AG04450 (cell line): ENCODE measurements around the gene SLC2A1. TPM values are rescaled to one million over a fixed set of nuclear protein-coding genes. Genes with fewer than 3 reads are reported as not detected.

ENCODE experiments used
- CTCF ChIA-PET: fragments of 300-600, 350-600 bp; formaldehyde crosslinking; extraction: SDS; loops from one replicate; lab custom pipeline; 2022; ENCODE audit warnings: antibody characterized with exemption, inconsistent platforms; lab: Charles Lee
- POLR2A ChIA-PET: fragments of 350-600 bp; formaldehyde crosslinking; extraction: SDS; loops from one replicate; lab custom pipeline; 2021; ENCODE audit warnings: antibody characterized with exemption, inconsistent platforms; lab: Yijun Ruan, JAX
- DNase-seq: peaks from one replicate; pipeline ENCODE4 v3.0.0-alpha.2; 2011; ENCODE audit warnings: low read depth, low spot score
- H3K27ac ChIP-seq: one replicate; pipeline ENCODE4 v1.5.1; 2012; ENCODE audit warnings: low read depth, low read length, control low read depth
- H3K27me3 ChIP-seq: one replicate; pipeline ENCODE4 v1.6.0; 2012; ENCODE audit warnings: low read length; ENCODE audit not compliant: control insufficient read depth, insufficient read depth
- H3K4me3 ChIP-seq: 2 replicates; pipeline ENCODE4 v1.5.1; 2011; ENCODE audit warnings: mild to moderate bottlenecking, low read depth, low read length, control low read depth
- H3K9me3 ChIP-seq: 2 replicates; pipeline ENCODE4 v1.5.1; 2012; ENCODE audit warnings: low read length; ENCODE audit not compliant: control insufficient read depth, insufficient read depth
- polyA plus RNA-seq: library from polyadenylated mRNA; depleted of rRNA; stranded (reverse); fragments of >200 nt; gene quantifications from 2 replicates; pipeline ENCODE4 v1.2.3, GENCODE V29; 2011
- TF ChIP-seq, protein P1 (sequence below): IDR thresholded peaks from 2 replicates; pipeline ENCODE4 v1.5.1; 2011; ENCODE audit warnings: low read depth, low read length, control low read depth, inconsistent platforms

The SLC2A1 gene
- polyA plus RNA-seq, 1 experiment, result 114 TPM

DNA sequence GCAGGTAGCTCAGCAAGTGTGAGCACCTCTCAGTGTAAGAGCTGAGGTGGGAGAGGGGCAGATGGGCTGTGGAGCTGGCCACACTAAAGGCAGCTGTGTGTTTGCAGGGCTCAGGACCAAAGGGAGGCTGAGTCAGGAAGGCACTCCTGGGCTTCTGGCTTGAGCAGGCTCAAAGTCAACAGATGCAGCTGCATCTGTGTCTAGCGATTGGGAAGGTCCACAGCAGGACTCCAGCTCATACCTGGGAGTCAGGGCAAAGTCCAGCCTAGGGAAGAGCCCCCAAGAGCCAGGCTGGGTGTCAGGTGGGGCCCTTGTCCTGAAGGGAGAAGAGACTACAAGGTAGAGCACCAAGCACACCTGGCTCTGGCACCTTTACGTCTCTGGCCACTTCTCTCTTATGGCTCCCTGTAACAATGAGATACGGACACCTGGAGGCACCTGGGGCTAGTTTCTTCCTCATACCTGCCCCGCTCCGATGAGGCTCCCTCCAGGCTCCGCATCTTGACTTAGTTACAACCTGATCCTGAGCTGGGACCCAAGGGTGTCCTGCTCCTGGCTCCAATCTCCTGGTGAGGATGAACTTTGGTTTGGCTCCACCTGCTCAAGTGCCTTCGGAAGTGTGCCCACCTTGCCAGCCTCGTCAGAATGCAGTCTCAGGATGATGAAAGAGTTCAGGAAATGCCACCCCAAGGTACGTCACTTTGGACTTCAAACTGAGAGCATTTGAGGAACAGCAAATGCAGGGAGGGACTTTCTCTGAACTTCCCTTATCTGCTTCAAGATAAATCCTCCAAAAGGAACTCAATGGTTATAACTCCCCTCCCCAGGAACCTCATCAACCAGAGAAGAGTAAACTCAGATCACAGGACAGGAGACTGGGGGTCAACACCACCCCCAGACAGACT is 21.5 kb upstream of the SLC2A1 start:
- Histone ChIP-seq H3K4me3 (no peak overlapping the region), H3K27me3 (no peaks in the 10 kb centered on the region), H3K9me3 (no peaks in the 10 kb centered on the region), H3K27ac (no peak overlapping the region)
- ChIA-PET POLR2A (interaction anchor here (0.6 kb wide), 1 partner anchor 13 kb away, joined by 3 read pairs; no protein-coding TSS in a partner anchor), CTCF (no interaction called here)
- TF ChIP-seq, protein P1, sequence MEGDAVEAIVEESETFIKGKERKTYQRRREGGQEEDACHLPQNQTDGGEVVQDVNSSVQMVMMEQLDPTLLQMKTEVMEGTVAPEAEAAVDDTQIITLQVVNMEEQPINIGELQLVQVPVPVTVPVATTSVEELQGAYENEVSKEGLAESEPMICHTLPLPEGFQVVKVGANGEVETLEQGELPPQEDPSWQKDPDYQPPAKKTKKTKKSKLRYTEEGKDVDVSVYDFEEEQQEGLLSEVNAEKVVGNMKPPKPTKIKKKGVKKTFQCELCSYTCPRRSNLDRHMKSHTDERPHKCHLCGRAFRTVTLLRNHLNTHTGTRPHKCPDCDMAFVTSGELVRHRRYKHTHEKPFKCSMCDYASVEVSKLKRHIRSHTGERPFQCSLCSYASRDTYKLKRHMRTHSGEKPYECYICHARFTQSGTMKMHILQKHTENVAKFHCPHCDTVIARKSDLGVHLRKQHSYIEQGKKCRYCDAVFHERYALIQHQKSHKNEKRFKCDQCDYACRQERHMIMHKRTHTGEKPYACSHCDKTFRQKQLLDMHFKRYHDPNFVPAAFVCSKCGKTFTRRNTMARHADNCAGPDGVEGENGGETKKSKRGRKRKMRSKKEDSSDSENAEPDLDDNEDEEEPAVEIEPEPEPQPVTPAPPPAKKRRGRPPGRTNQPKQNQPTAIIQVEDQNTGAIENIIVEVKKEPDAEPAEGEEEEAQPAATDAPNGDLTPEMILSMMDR, result no peak
- DNase-seq, result no peak

DNA sequence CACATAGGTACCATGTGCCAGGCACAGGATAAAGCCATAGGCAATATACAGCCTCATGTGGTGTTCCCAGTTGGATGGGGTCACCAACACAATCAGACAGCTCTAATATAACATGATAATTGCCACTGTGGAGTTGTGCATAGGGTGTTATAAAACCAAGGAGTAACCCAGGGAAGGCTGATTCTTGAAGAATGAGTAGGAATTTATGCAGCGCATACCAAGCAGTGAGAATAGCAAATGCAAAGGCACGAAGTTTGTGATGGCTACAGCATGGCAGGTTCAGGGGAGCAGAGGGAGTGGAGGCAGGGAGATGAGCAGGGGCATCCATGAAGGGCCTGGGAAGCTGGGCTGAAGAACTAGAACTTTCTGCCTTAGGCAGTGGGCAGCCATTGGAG is 20.4 kb upstream of the SLC2A1 start:
- H3K27ac ChIP-seq, result peak overlapping the region; percentile 11
- H3K27me3 ChIP-seq, result no peaks in the 10 kb centered on the region
- ChIA-PET CTCF (no interaction called here), POLR2A (interaction anchor here (0.6 to 1.4 kb wide), 3 partner anchors 12 to 78 kb away, joined by 3 to 4 read pairs (median 3); no protein-coding TSS in a partner anchor)
- H3K9me3 ChIP-seq, result no peaks in the 10 kb centered on the region
- H3K4me3 ChIP-seq, result no peak overlapping the region
- DNase-seq, result no peak
- TF ChIP-seq, protein P1, result no peak

DNA sequence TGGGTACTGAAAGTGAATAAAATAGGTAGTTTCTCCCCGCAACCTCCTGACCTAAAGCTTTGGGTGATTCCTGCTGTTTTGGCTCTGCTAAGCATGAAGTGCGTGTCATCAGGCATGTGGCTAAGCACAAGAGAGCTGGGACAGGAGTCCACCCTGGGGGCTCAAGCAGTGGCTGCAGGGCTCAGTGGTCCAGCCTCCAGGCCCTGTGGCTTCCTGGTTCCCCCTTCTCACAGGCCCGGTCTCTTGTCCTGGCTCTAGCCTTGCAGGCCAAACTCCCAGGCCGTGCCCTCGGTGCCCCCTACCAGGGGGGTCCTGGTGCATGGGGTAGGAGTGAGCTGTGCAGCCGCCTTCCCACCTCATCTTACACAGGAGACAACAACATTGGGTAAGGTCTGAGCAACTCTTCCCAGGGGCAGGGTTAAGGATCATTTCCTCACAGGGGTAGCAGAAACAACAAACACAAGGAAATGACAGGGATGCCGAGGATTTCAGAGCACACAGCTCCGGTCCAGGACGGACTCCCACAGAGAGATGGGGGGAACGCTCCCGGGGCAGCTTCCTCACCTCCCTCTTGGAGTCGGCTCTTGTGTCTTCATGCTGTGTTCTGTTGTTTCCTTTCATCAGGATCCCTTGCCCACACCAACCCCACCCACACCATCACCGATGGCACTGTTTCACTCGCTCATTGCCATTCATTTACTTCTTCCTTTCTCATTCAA is 19.8 kb upstream of the SLC2A1 start:
- H3K27me3 ChIP-seq, result no peaks in the 10 kb centered on the region
- H3K9me3 ChIP-seq, result no peaks in the 10 kb centered on the region
- POLR2A ChIA-PET, result interaction anchor here (1.0 to 1.4 kb wide), 3 partner anchors 16 to 78 kb away, joined by 3 to 4 read pairs (median 3); partner anchors contain the start of gene SLC2A1
- no peak for DNase-seq
- H3K4me3 ChIP-seq, result no peak overlapping the region
- TF ChIP-seq, protein P1, result no peak
- CTCF ChIA-PET, result no interaction called here
- peak overlapping the region; percentile 31 for H3K27ac ChIP-seq

DNA sequence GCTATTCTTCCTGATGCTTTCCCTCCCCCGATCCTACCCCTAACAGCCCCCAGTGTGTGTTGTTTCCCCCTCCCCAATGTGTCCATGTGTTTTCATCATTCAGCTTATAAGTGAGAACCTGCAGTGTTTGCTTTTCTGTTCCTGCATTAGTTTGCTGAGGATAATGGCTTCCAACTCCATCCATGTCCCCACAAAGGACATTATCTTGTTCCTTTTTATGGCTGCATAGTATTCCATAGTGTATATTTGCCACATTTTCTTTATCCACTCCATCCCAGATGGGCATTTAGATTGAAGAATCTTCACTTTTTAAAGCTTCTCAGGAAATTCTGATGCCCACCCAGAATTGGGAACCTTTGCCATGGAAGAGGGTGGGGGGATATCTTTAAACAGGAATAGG is 19.0 kb upstream of the SLC2A1 start:
- Histone ChIP-seq H3K27me3 (no peaks in the 10 kb centered on the region), H3K27ac (peak overlapping the region; percentile 31), H3K9me3 (no peaks in the 10 kb centered on the region), H3K4me3 (no peak overlapping the region)
- ChIA-PET CTCF (interaction anchor here (1.4 kb wide), 1 partner anchor 96 kb away, joined by 5 read pairs; no protein-coding TSS in a partner anchor), POLR2A (interaction anchor here (1.0 to 1.4 kb wide), 2 partner anchors 19 to 79 kb away, joined by 3 to 4 read pairs; partner anchors contain the start of gene SLC2A1)
- no peak for DNase-seq
- TF ChIP-seq, protein P1, result no peak
